ENCODE data around the gene CD93. TPM values are rescaled to one million over a fixed set of nuclear protein-coding genes. Genes with fewer than 3 reads are reported as not detected.

The CD93 gene
- total and polyA plus RNA-seq, 4 donors, result 1.5 to 16.0 (median 11.9) TPM

- Histone ChIP-seq H3K36me3 (ENCODE audit: control insufficient read depth in 4 of 4, insufficient read depth in 3 of 4, low read depth in 1 of 4, low read length in 3 of 4) (no peaks in the 10 kb centered on the region), H3K27ac (ENCODE audit: low read depth in 1 of 2, low read length in 2 of 2) (no peak overlapping the region), H3K4me1 (ENCODE audit: control insufficient read depth in 4 of 4, insufficient read depth in 4 of 4, low read length in 3 of 4) (peaks cover 4 to 33% (median 6%) of the 10 kb centered on the region in 4 donors), H3K4me3 (ENCODE audit: low read depth in 1 of 3, low read length in 3 of 3) (peak overlapping the region; percentile 19 to 50 (median 35)), H3K9ac (ENCODE audit: low read depth in 1 of 2, low read length in 2 of 2) (no peak overlapping the region), H3K9me3 (ENCODE audit: control insufficient read depth in 4 of 4, low read length in 3 of 4) (no peaks in the 10 kb centered on the region), H3K27me3 (ENCODE audit: control insufficient read depth in 4 of 4, insufficient read depth in 4 of 4, low read length in 3 of 4) (peaks cover 0 to 12% (median 2%) of the 10 kb centered on the region in 4 donors)
- TF ChIP-seq REST (IDR thresholded peaks at IDR 0.05) (no peak), HNF4A (conservative IDR thresholded peaks at IDR 0.05) (no peak), TAF1 (conservative IDR thresholded peaks at IDR 0.05) (no peak), RXRA (IDR thresholded peaks at IDR 0.05) (no peak), NR2F2 (IDR thresholded peaks at IDR 0.05) (no peak), MAX (IDR thresholded peaks at IDR 0.05) (no peak), HNF4G (IDR thresholded peaks at IDR 0.05) (no peak), JUND (IDR thresholded peaks at IDR 0.05) (no peak), FOXA1 (IDR thresholded peaks at IDR 0.05) (no peak), YY1 (IDR thresholded peaks at IDR 0.05) (no peak), ATF3 (IDR thresholded peaks at IDR 0.05) (no peak), RAD21 (IDR thresholded peaks at IDR 0.05) (no peak), GABPA (IDR thresholded peaks at IDR 0.05 in 1 of 2, conservative IDR thresholded peaks at IDR 0.05 in 1 of 2) (no peak), ZBTB33 (IDR thresholded peaks at IDR 0.05) (no peak), FOXA2 (IDR thresholded peaks at IDR 0.05) (no peak), SP1 (IDR thresholded peaks at IDR 0.05) (no peak)
- DNase-seq (ENCODE audit: low spot score), result no peak
- WGBS, result 60% methylated on average over 13 of the region's 13 CpGs
These were observed 39.0 kb downstream of the CD93 start for GRCh38 chr20:23047001-23047737.

- Histone ChIP-seq H3K9me3 (ENCODE audit: control insufficient read depth in 4 of 4, low read length in 3 of 4) (no peaks in the 10 kb centered on the region), H3K9ac (ENCODE audit: low read depth in 1 of 2, low read length in 2 of 2) (no peak overlapping the region), H3K4me3 (ENCODE audit: low read depth in 1 of 3, low read length in 3 of 3) (no peak overlapping the region), H3K27me3 (ENCODE audit: control insufficient read depth in 4 of 4, insufficient read depth in 4 of 4, low read length in 3 of 4) (peaks cover 0 to 12% (median 2%) of the 10 kb centered on the region in 4 donors), H3K36me3 (ENCODE audit: control insufficient read depth in 4 of 4, insufficient read depth in 3 of 4, low read depth in 1 of 4, low read length in 3 of 4) (no peaks in the 10 kb centered on the region), H3K27ac (ENCODE audit: low read depth in 1 of 2, low read length in 2 of 2) (no peak overlapping the region), H3K4me1 (ENCODE audit: control insufficient read depth in 4 of 4, insufficient read depth in 4 of 4, low read length in 3 of 4) (peaks cover 4 to 33% (median 6%) of the 10 kb centered on the region in 4 donors)
- DNase-seq (ENCODE audit: low spot score), result no peak
- no peak for TF ChIP-seq FOXA1 (IDR thresholded peaks at IDR 0.05)
- no peak for TF ChIP-seq FOXA2 (IDR thresholded peaks at IDR 0.05)
- no peak for TF ChIP-seq HNF4G (IDR thresholded peaks at IDR 0.05)
- no peak for TF ChIP-seq MAX (IDR thresholded peaks at IDR 0.05)
- no peak for TF ChIP-seq RXRA (IDR thresholded peaks at IDR 0.05)
- no peak for TF ChIP-seq TAF1 (conservative IDR thresholded peaks at IDR 0.05)
- TF ChIP-seq ATF3 (IDR thresholded peaks at IDR 0.05), result no peak
- TF ChIP-seq JUND (IDR thresholded peaks at IDR 0.05), result no peak
- no peak for TF ChIP-seq REST (IDR thresholded peaks at IDR 0.05)
- no peak for TF ChIP-seq CTCF (IDR thresholded peaks at IDR 0.05; ENCODE audit: low read depth, low read length, missing input control)
- no peak for TF ChIP-seq SP1 (IDR thresholded peaks at IDR 0.05)
- TF ChIP-seq RAD21 (IDR thresholded peaks at IDR 0.05), result no peak
- TF ChIP-seq NR2F2 (IDR thresholded peaks at IDR 0.05), result no peak
These were observed 39.7 kb downstream of the CD93 start for GRCh38 chr20:23046431-23046830.
